Neural crest cell (in vitro differentiated cells): ENCODE data around the gene MGME1. TPM values are rescaled to one million over a fixed set of nuclear protein-coding genes. Genes with fewer than 3 reads are reported as not detected.

Experiments used
- DNase-seq: peaks from one replicate; pipeline ENCODE4 v3.0.0; 2021; ENCODE audit warnings: low read depth, mixed read lengths, low spot score
- H3K27ac Mint-ChIP-seq: one replicate; pipeline ENCODE4 v1.8.0; 2021; ENCODE audit warnings: mild to moderate bottlenecking, mixed read lengths; ENCODE audit not compliant: unreplicated experiment
- H3K27me3 Mint-ChIP-seq: 2 replicates; pipeline ENCODE4 v1.8.0; 2021; ENCODE audit warnings: low read depth, mild to moderate bottlenecking, mixed read lengths
- H3K36me3 Mint-ChIP-seq: 2 replicates; pipeline ENCODE4 v1.8.0; 2021; ENCODE audit warnings: low read depth, mild to moderate bottlenecking, mixed read lengths
- H3K4me1 Mint-ChIP-seq: 2 replicates; pipeline ENCODE4 v1.8.0; 2021; ENCODE audit warnings: mixed read lengths
- H3K4me3 Mint-ChIP-seq: one replicate; pipeline ENCODE4 v1.8.0; 2021; ENCODE audit warnings: mild to moderate bottlenecking, mixed read lengths
- H3K9me3 Mint-ChIP-seq: 2 replicates; pipeline ENCODE4 v1.8.0; 2021; ENCODE audit warnings: mixed read lengths
- total RNA-seq: library from RNA; stranded (reverse); gene quantifications from 2 replicates; pipeline ENCODE4 v1.2.1, GENCODE V29; 2021
- TF ChIP-seq, protein P1 (sequence below): fragments of 200-600 bp; sonication (generic); conservative IDR thresholded peaks from 2 replicates; pipeline ENCODE4 v1.5.0; 2021; ENCODE audit warnings: antibody characterized with exemption, mild to moderate bottlenecking

Gene MGME1
- total RNA-seq, 1 donor from 2014 or later: 35.2 TPM

DNA sequence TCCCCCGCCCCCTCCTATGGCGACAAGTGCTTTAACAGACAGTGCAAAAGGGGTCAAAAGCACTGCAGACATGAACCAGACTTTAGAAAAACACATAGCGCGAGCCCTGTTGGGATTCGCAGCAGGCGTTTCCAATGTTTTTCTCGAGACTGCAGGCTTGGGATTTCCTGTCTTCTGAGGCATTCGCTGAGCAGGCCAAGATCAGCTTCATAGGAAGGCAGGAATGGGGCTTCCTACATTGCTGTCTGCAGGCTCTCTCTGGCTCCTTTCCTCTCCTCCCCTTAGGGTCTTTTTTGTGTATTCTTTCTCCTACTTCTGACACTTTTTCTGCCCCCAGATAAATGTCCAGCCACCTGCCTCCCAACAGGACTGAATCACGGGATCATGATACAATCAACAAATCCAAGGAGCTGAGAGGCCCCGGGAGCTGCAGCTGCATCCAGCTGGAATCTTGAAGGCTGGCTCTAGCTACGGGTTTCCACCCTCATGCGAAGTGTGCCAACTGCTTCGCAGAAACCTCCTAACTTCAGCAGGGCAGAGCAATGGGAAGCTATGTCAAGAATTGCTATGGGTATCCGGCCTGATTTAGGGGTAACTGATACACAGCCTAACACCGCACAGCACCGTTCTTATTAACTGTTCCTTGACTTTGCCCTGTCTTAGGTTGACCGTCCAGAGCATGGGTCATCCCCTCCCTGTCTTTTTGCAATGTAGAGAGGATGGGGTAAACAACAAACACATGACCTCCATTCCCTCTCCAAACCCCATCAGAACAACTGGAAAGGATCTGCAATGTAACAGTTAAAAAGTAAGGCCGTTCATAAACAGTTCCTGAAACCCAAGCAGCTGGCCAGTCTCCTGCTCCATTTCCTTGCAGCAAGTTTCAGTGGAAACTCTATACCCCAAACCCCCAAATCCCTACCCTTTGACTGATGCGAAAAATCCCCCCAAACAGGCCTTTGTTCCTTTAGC is 31.8 kb upstream of the MGME1 start:
- Mint-ChIP-seq H3K27me3 (peaks cover 7% of the 10 kb centered on the region), H3K4me1 (peaks cover 44% of the 10 kb centered on the region), H3K36me3 (peaks cover 8% of the 10 kb centered on the region), H3K4me3 (peak overlapping the region; percentile 24), H3K27ac (no peak overlapping the region), H3K9me3 (peaks cover 2% of the 10 kb centered on the region)
- no peak for DNase-seq
- TF ChIP-seq, protein P1, sequence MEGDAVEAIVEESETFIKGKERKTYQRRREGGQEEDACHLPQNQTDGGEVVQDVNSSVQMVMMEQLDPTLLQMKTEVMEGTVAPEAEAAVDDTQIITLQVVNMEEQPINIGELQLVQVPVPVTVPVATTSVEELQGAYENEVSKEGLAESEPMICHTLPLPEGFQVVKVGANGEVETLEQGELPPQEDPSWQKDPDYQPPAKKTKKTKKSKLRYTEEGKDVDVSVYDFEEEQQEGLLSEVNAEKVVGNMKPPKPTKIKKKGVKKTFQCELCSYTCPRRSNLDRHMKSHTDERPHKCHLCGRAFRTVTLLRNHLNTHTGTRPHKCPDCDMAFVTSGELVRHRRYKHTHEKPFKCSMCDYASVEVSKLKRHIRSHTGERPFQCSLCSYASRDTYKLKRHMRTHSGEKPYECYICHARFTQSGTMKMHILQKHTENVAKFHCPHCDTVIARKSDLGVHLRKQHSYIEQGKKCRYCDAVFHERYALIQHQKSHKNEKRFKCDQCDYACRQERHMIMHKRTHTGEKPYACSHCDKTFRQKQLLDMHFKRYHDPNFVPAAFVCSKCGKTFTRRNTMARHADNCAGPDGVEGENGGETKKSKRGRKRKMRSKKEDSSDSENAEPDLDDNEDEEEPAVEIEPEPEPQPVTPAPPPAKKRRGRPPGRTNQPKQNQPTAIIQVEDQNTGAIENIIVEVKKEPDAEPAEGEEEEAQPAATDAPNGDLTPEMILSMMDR: no peak

DNA sequence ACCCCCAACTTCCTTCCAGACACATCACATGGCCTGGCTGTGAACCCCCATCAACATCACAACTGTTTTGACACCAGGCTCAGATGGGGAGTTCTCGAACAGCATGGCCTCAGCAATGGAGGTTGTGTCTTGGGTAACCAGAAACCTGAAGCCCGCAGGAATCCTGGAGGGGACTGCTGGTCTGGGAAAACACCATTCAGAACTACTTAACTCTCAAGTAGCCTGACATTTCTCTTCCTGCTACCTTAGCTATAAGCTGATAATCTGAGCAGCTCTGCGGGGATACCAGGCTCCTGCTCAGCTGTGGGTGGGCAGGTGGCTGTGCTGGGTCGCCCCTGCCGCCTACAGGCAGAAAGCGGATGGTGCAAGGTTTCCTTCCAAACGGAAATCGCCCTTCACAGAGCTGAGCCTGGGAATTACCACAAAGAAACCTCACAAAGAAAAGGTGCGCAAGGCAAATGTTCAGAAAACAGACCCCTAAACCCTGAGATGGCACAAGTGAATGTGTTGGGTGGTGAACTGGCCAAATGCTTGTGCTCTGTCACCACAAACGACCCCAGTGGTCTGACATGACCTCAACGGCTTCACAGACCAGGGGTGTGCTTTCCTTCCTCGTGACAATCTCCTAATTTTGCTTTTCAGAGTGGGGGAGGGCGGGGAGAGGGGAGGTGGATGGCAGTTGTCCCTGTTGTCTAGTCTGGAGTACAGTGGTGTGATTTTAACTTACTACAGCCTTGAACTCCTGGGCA is 29.8 kb upstream of the MGME1 start:
- no peak overlapping the region for H3K27ac Mint-ChIP-seq
- H3K27me3 Mint-ChIP-seq: peaks cover 7% of the 10 kb centered on the region
- peaks cover 15% of the 10 kb centered on the region for H3K36me3 Mint-ChIP-seq
- H3K4me3 Mint-ChIP-seq: peak overlapping the region; percentile 71
- DNase-seq: peak; percentile 57
- peaks cover 40% of the 10 kb centered on the region for H3K4me1 Mint-ChIP-seq
- TF ChIP-seq, protein P1: peak; percentile 83
- no peaks in the 10 kb centered on the region for H3K9me3 Mint-ChIP-seq

DNA sequence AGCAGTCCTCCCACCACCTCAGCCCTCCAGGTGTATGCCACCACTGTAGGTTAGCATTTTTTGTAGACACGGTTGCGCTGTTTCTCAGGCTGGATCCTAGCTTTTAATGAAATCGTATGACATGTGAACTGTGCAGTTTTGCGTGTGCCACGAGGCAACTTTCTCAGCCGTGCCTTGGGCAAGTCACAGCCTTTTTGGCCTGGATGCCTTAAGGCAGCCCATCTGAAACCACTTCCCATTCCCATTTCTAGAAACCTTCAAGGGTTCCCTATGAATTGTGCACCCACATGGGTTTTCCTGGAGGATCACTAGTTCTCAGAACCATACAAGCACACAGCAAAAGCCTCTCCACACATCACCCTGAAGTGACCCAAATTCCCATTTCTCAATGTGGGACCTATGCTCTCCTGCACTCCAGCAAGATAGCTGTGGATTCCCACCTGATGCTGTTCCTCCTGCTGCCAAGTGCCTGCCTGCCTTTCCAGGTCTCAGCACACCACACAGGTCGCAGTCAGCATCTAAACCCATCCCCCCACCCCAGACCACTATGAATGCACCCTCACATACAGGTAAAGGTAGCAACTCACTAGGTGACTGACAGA is 29.1 kb upstream of the MGME1 start:
- peaks cover 34% of the 10 kb centered on the region for H3K4me1 Mint-ChIP-seq
- H3K27ac Mint-ChIP-seq: no peak overlapping the region
- no peaks in the 10 kb centered on the region for H3K9me3 Mint-ChIP-seq
- H3K27me3 Mint-ChIP-seq: peaks cover 7% of the 10 kb centered on the region
- no peak for DNase-seq
- H3K36me3 Mint-ChIP-seq: peaks cover 18% of the 10 kb centered on the region
- TF ChIP-seq, protein P1: no peak
- H3K4me3 Mint-ChIP-seq: no peak overlapping the region

DNA sequence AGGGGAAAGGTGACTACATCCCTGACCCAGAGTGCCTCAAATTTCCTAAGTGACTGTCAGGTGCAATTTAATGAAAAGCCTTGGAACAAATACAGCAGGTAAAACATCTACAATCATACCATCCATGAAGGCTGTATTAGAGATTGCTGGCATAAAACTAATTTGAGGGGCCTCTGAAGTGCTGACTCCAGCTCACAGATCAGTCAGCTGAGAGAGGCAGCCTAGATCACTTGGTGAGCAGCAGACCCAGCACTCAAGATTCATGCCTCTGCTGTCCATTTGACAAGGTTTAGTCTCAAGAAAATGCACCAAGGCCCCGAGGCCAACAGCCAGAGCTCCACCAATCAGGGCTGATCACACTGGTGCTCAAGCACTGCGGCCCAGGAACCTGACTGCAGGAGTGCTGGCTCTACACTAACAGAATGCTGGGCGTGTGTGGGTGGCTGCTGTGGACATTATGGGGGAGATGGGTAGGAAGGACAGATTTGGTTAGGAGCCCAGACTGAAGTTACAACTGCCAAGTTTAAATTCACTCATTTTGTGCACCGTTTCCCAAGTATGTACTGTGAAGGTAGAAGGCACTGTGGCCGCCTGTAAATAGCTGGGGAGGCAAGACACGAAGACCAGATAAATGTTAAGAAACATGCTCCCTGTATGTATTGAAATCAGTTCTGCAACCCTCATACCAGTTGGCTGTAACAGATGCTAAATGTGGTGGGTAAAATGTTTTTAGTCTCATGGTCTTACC is 28.4 kb upstream of the MGME1 start:
- Mint-ChIP-seq H3K4me3 (no peak overlapping the region), H3K27ac (no peak overlapping the region), H3K4me1 (peaks cover 29% of the 10 kb centered on the region), H3K9me3 (no peaks in the 10 kb centered on the region), H3K36me3 (peaks cover 22% of the 10 kb centered on the region), H3K27me3 (peaks cover 7% of the 10 kb centered on the region)
- DNase-seq: no peak
- TF ChIP-seq, protein P1: no peak
